GM10847 (cell line): ENCODE results near the gene LMX1B.

ENCODE experiments used
- POLR2A ChIP-seq: IDR thresholded peaks from 2 replicates; pipeline ENCODE4 v1.6.1; 2011; ENCODE audit not compliant: insufficient read length; ENCODE audit errors: extremely low read depth

LMX1B gene

DNA sequence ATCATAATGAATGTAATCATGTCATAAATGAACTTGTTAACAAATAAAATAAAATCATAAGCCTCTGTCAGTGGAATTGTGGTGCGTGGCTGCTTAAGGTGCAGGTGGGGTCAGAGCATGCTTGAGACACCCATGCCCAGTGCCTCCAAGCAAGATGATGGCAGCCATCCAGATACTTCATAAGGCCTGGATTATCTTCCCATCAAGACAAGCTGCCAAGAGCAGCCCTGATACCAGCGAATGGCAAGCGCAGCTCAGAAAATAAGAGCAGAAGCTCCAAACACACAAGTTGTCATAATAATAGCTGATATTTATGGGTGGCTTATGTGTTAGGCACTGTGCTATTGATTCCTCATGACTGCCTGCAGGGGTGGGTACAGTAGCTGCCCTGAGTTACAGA lies 21.8 kb upstream of the LMX1B start:
- no peak for TF ChIP-seq POLR2A

DNA sequence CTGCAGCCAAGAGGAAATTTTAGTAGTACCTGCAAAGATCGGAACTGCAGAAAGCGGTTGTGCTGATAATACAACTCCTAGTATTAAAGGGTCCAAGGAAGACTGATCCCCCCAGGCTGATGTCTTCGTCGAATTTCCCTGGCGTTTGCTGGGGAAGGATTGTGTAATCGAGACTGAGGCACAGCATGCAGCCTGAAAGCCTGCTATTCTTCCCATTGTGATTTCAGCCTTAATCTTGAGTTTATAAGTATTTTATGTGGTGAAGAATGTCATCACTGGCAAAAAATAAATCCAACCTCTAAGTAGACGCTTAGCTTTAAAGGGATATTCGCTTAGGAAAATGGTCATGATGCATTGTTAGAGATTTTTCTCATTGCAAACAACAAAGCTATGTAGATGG lies 21.3 kb upstream of the LMX1B start:
- TF ChIP-seq POLR2A = no peak

DNA sequence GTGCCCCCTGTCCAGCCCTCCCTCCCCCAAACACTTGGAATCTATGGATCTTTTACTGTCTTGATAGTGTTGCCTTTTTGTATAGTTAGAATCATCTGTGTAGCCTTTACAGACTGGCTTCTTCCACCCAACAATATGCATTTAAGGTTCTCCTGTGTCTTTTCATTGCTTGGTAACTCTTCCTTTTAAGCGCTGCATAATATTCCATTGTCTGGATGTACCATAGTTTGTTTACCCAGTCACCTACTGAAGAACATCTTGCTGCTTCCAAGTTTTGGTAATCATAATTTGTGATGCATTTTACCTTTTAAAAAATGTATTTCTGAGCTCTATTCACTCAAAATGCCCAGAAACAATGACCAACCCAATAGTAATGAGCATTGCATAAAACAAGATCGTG lies 17.7 kb upstream of the LMX1B start:
- TF ChIP-seq POLR2A = no peak

DNA sequence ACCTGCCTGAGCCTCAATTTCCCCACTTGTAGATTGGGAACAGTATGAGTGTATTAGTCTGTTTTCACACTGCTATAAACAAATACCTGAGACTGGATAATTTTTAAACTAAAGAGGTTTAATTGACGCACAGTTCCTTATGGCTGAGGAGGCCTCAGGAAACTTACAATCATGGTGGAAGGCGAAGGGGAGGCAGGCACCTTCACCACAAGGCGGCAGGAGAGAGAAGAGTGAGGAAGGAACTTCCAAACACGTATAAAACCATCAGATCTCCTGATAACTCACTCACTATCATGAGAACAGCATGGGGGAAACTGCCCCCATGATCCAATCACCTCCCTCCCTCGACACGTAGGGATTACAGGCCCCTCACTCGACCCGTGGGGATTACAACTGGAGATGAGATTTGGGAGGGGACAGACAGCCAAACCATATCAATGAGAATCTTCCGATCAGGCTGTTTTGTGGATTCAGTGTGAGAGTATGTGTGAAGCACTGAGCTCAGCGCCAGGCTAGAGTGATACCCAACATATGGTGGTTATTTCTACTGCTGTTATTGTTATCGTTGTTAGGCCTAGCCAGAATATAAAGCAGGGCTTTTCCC lies 14.6 kb upstream of the LMX1B start:
- no peak for TF ChIP-seq POLR2A

DNA sequence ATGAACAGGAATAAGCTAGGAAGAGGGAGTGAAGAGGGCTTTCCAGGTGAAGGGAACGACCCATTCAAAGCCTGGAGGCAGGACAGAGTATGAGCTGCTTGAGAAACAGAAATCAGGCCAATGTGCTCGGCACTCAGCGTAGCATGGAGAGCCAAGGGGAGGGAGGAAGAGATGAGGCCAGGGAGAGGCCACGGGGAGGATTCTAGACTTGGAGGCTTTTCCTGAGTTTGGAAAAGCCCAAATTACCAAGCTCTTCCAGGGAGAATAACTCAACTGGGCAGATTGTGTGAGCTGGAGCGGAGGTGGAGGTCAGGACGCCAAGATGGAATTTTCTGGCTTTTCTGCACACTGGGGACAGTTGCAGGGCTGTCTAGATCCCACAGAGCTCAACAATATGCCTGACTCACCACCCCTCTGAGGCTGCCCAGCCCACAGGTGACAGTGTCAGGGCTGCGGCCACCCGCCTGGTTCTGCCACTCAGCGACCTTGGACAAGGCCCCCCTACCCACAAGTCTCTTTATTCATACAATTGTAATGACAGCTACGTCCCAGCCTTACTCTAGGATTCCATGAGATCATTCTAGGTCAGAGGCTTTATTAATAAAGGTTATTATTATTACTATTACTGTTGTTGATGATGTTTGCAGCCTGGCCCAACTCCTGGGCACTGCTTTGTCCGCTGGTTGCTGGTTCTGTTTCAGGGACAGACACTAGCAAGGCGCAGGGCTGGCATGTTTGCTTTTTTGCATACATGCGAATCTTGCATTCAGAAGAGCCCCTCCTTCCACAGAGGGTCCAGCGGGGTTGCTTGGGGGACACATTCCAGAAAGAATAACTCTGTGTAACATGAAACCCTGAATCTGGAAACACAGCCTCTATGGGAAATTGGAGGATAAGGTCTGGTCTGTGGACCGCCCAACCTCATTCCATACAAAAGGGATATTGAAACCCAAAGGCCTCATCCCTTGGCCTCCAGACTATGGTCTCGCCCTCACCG lies 9.4 kb upstream of the LMX1B start:
- TF ChIP-seq POLR2A = no peak

DNA sequence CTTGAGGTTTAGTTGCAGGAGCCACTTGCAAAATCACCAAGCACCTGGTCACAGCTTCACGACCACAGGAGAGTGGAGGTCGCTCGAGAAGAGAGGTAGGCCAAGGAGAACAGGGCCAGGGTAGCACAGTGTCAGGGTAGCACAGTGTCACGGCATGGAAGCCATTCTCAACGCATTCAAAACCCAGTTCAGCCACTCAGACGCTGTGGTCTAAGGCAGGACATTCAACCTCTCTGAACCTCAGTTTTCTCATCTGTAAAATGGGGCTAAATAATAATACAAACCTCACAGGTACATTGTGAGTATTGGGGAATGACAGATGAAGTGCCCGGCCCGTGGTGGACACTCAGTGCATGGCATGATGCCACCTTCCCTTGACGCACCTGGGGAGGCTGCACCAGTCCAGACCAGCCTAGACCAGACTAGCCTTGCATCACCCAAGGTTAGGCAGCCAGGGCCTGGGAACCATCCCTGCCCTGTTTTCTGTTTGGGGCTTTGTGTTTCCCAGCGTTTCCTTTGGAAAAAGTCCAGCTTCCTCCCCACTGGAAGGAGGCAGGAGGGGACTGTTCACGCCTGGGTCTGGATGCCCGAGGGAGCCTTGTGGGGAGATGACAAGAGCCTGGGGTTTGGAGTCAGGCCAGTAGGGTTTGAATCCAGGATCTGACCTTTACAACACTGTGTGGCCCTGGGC lies 7.8 kb upstream of the LMX1B start:
- no peak for TF ChIP-seq POLR2A

DNA sequence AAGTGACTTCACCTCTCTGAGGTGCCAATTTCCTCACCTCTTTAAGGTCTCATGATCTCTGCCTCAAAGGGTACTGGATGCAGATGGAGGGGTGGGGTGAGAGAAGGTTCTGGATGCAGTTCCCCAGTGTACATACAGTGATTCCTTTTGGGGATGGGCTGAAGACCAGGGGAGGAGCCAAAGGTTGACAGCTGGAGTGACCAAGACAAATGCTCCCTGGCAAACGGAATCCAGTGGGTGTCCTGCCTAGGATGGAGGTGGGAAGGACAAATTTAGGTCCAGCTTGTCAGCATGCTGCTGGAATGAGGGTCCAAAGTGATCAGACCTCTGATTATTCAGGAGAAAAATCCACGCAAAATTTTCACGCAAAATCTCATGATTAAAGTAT lies 7.3 kb upstream of the LMX1B start:
- TF ChIP-seq POLR2A = no peak

DNA sequence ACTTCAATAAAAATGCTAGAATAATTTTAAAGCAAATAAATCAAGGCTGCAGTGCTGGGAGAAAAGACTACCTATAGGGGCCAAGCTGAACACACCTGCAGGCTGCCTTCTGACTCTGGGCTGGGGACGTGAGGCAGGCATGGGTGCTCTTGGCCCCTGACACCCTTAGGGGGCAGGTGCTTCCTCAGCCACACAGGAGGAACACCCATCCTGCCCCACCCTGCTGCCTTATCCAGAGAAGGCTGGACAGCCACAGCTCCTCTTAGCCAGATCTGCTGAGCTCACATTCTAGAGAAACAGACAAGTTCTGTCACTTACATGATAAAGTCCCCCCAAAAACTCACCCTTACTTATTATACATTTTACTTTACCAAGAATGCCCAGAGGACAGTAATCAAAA lies 6.6 kb upstream of the LMX1B start:
- TF ChIP-seq POLR2A = no peak

DNA sequence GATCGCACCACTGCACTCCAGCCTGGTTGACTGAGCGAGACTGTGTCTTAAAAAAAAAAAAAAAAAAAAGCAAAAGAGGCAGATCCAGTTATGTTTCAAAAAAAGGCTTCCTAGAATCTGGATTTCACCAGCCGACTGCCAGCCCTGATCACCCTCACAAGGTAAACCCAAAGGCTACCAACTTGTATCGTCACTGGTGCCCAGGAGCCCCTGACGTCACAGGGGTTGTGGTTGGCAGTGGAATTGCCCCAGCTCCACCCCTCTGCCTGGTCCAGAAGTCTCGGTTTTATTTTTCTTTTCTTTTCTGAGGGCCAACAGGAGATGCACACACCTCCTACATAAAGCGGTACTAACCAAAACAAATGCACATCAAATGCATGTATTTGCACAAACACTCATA lies 6.0 kb upstream of the LMX1B start:
- no peak for TF ChIP-seq POLR2A

DNA sequence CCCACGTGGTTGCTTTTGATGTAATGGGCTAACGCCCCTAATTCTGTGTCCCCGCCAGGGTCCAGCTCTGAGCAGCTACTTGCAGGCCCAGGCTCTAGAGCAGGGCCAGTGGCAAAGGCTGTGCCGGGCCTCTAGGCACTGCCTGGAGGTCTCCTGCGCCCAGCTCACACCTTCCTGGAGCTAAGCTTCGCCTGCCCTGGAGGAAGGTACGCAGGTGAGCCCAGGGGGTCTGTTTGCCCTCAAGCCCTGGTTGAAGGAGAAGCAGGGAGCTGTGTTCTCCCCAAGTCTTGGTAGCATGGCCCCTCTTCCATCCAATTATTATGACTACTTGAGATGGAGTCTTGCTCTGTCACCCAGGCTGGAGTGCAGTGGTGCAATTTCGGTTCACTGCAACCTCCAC lies 5.2 kb upstream of the LMX1B start:
- no peak for TF ChIP-seq POLR2A

DNA sequence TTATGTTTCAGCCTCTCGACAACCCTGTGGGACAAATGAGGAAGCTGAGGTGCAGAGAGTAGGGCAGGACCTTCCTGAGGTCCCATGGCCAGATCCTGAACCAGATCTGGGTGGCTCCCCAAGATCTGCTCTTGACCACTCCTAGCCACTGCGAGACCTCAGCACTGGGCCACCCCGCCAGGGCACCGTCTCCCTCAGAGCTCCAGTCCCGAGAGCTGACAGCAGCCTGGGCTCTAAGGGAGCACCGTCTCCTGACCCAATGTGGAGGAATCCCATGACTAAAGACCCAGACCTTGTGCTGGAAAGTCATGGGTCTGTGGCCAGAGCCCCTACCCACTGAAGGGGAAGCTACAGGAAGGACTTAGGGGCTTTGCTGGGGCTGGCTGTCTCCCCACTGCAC lies 4.5 kb upstream of the LMX1B start:
- TF ChIP-seq POLR2A = no peak

DNA sequence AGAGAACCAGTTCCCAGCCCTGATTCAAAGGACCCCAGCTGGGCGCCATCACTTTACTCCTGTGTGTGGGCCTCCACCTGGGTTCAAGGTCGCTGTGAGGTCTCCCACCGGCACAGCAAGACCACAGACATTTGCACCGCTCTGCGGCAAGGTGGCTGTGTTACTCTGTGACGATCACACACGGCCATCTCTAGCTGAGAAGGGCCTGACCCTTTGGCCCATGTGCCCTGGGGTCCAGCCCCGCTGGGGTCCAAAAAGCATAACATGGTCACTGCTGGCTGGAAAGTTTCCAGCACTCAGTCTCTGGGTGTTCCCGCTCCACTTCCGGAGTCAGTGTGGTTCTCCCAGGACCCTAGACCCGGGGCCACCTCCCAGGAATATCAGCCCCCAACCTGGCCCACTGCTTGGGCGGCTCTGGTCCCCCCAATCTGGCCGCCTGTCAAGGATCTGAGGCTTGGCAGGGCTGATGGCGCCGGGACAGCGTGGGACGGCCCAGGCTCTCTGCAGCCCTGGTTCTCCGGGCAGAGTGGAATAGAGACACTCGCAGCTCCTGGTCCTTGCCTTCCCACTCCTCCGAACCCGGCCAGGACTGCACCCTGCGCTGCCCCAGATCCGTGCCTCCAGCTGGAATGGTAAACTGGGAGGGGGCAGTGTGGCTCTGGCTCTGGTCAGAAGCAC lies 3.9 kb upstream of the LMX1B start:
- TF ChIP-seq POLR2A = no peak

DNA sequence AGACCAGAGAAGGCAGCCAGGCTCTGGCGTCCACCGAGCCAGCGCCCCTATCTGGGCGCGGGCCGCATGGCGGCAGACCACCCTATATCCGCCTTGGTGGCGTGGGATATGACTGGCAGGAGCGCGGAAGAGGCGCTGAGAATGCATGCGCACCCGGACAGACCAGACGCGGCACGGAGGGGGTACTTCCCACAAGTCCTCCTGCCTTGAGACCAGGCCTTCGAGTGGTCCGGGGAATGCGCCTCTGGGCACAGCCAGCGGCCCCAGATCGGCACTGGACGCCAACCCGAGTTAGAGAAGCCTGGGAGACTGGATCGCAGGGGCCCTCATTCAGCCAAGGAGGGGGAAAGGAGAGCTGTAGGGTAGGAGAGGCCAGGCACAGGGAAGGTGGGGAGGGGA lies 2.5 kb upstream of the LMX1B start:
- TF ChIP-seq POLR2A = no peak

DNA sequence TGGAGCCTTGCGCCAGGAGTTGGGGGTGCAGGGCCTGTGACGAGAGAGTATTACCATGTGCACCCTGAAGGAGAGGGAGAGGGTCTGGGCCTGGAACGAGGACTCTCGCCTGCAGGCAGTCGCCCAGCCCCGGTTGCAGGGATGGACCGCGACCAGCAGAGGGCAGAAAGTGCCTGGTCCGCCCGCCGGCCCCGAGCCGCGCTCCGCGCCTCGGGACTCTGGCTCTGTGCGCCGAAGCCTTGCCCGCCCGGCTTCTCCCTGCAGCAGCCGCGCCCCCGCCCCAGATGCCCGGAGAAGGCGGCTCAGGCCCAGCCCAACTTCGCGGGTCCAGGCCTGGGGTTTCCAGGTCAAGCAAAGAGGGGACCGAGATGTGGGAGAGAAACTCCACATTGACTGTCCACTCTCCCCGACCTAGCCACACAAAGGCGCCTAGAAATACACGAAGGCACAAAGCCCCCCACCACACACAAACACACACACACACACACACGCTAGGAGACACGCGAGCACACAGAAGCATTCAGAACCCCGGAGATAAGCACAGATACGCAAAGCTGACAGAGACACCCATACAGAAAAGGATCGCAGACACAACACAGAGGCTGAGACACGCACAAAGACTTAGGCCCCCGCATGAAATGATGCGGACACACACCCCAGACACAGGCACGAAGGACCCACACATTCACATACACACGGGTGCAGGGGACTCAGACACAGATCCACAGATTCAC lies 2.0 kb upstream of the LMX1B start:
- no peak for TF ChIP-seq POLR2A

DNA sequence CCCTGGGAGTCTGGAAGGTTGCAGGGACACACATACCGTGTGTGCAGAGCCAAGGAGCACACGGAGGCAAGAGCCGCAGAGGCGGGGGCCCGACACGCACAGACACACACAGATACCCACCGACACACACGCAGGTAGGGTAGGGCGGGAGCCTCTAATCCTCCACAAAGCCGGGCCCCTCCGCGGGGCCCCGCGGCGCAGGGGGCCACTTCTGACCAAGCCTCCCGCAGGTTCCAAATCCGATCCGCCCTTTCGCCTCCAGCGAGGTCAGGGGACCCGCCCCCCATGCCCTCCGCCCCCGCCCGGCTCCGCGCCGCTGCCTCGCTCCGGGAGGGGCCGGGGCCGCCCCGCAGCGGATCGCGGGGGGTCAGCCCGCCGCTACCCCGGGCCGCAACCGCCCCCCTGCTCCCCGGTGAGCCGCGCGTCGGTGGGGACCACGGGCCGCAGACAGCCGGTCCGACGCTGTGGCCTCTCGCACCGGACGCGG lies 1.4 kb upstream of the LMX1B start:
- no peak for TF ChIP-seq POLR2A
